HG03175 (cell line): ENCODE data around the gene HEXD.
"Not testable (repeated sequence)": the region's sequence is repeated elsewhere in the genome, so short reads cannot be mapped to it uniquely, and the experiment has no call there.

ENCODE experiments used
- ATAC-seq: cut with Tn5 transposase; IDR thresholded peaks from one replicate; pipeline ENCODE4 v1.9.1; 2021; ENCODE audit warnings: mild to moderate bottlenecking, moderate library complexity; ENCODE audit not compliant: unreplicated experiment

The HEXD gene

DNA sequence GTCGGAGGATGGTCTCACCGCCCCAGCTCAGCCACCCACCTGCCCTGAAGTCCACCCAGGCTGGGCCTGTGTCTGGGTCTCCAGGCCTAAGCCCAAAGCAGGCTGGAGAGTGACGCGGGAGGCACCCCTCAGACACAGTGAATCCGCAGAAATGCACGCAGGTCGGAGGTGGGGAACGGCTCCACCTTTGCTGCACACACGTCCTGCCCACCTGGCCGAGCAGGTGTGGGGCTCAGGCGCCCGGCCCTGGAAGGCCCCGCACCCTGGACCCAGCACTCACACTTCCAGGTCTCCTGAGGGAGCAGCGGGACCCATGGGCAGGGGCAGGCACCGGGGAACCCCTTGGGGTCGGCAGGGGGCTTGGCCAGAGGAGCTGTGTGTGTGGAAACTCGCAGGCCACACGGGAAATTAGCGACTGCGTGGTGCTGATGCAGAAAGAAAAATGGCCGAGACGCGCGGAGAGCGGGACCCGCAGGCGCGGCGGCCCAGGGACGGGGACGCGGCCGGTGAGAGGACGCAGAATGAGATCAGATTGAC lies 21.8 kb downstream of the HEXD start:
- ATAC-seq: no peak

DNA sequence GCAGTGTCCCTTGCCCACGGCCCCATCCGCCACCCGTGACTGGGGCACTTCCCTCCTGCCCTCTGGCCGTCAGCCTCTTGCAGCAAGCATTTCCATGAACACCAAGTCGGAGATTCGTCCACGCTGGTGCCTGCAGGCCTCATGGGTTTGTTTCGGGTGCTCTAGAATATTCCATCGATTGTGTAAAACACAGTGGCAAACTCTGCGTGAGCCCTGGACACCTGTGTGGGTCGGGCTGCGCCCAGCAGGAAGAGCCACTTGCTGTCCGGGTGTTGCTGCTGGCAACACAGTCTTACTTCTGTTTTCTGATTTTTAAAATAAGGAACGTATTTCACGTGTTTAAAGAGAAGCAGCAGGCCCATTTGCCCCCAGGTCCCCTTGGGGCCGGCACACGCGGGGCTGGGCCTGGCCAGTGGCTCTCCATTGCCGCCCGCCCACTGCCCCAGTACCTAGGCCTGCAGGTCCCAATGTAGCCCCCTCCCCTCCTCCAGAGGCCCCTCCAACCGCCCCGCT lies 22.4 kb downstream of the HEXD start:
- no peak for ATAC-seq

DNA sequence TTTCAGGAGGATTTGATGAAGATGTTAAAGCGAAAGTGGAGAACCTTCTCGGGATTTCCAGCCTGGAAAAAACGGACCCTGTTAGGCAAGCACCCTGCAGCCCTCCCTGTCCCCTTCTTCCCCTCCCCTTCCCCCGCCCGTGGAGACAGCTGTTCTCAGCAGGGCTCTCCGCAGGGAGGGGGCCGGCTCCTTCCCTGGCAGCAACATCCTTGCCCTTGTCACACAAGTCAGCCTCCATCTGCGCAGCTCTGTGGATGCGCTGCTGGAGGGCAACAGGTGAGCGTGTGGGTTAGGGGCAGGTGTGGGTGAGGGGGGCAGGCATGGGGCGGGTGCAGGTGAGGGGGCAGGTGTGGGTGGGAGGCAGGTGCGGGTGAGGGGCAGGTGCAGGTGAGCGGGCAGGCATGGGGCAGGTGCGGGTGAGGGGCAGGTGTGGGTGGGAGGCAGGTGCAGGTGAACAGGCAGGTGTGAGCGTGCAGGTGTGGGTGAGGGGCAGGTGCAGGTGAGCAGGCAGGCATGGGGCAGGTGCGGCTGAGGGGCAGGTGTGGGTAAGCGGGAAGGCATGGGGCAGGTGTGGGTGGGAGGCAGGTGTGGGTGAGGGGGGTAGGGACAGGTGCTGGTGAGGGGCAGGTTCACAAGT lies 23.0 kb downstream of the HEXD start:
- no peak for ATAC-seq

DNA sequence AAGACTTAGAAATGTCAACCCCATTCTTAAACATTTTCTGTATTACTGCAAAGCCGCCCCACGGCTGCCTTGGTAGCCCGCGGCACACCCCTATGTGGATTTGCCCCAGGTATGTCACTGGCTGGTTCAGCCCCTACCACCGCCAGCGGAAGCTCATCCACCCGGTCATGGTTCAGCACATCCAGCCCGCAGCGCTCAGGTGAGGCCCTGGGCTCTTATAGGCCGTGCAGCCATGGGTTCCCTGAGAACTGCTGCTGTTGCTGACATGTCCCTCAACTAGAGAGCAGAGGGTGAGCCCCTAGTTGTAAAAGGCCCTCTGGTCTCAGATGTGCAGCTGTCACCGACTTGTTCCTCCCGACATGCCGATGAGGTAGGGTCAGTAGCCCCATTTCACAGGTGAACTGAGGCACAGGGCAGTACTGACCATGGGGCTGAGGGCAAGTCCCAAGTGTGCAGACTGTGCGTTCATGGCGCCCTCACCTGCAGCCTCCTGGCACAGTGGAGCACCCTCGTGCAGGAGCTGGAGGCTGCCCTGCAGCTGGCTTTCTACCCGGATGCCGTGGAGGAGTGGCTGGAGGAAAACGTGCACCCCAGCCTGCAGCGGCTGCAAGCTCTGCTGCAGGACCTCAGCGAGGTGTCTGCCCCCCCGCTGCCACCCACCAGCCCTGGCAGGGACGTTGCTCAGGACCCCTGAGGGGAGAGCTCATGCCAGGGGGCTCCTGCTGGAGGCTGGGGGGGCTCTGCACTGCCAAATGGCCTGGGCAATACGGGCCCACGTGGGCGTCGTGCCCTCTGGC lies 23.7 kb downstream of the HEXD start:
- no peak for ATAC-seq

DNA sequence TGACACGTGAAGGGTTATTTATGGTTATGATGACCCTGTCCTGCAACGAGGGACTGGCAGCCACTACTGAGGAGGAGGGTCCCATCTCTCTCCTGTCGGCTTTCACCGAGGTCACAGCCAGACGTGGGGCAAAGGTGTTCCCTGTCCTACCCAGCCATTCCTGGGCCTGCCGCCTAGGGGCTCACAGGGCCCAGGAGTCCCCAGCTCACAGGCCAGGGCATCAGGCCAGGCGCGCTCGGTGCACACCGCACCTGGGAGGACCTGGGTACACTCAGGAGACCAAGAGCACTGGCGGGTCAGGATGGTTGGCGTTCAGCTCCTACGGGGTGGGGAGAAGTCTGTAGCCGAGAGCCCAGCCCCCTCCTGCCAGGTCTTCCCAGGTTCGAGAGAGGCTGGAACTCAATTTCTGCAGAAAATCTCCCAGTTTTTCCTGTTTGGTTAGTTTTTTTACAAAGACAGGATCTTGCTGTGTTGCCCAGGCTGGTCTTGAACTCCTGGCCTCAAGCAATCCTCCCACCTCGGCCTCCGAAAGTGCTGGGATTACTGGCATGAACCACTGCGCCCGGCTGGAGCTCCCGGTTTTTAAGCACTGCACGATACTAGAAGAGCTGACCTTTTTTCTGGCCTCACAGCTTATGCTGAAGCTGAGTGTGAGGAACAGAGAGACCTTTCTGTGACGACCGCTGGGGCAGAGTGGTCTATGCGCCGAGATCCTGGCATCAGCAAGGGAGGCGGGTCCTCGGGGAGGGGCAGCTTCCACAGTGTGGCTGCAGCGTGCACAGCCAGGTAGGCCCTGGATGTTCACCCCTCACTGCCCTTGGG lies 24.7 kb downstream of the HEXD start:
- no peak for ATAC-seq

DNA sequence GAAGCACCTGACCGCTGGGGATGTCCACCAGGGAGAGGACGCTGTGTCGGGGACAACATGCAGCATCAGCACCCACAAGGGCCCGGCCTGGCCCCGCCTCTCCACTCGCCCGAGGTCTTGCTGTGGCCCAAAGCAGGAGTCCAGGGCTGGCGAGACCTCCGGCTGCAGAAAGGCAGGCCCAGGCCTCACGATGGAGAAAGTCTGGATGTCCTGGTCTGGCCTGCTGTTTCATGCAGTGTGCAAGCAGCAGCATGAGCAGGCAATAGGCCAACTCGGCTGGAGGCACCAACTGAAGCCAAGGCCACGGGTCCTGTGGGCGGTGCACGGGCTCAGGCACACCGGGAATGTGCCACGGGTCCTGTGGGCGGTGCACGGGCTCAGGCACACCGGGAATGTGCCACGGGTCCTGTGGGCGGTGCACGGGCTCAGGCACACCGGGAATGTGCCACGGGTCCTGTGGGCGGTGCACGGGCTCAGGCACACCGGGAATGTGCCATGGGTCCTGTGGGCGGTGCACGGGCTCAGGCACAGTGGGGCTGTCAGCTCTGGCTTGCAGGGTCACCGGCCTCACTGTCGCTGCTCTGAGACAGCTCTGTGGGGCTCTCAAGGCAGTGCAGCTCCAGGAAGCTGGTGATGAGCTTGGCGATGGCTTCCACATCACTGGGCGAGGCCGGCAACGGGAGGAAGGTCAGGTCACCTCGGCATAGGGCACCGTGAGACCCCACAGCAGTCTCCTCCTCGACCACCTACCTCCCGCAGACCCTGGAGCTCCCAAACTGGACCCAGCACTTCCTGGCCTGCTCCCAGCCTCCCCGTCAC lies 25.5 kb downstream of the HEXD start:
- no peak for ATAC-seq

DNA sequence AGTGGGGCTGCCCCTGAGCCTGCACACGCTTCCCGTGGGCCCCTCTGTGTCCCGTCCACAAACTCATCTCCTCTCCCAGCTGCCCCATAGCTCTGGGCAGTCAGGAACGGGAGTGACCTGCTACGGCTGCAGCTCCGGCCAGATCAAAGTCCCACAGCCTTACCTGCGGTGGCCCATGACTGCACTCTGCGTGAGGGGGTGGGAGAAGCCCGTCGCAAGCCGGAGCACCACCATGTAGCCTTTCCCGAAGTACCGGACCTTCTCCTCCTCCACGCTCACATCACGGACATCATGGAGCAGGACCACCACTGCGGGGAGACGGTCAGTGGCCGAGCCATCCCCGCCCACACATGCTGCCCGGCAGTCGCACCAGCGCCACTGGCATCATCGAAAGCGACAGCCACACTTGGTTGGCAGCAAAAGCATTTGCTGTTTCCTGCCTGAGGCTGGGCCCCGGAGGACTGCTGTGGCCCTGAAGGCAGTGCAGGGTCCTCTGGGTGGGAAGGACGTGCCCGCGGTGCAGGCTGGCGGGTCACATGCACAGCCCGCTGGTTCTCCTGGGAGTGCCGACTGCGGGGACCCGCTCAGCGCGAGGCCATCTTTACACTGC lies 26.2 kb downstream of the HEXD start:
- no peak for ATAC-seq

DNA sequence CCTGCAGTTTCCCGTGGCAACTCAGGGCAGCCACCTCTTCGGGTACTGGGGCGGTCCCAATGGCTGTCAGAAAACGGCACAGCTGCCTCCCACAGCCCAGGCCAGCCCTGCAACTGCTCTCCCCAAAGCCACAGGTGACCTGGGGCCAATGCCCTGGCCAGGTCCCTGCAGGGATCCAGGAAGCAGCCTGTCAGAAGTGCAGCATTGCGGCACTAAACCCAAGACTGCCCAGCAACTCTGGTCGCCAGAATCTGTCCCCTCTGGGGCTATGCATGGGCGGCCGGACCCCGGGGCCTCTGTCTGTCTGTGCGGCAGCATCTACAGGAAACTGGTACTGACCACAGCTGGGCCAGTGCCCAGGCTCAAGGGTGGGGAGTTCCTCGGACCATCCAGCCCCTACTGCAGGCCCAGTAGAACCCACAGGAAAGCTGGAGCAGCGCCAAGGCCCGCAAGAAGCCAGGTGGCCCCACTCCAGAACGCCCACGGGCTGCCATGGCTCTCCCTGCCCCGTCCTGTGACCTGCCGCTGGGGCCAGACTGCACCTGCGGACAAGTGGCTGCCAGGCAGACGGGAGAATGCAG lies 26.9 kb downstream of the HEXD start:
- ATAC-seq: no peak

DNA sequence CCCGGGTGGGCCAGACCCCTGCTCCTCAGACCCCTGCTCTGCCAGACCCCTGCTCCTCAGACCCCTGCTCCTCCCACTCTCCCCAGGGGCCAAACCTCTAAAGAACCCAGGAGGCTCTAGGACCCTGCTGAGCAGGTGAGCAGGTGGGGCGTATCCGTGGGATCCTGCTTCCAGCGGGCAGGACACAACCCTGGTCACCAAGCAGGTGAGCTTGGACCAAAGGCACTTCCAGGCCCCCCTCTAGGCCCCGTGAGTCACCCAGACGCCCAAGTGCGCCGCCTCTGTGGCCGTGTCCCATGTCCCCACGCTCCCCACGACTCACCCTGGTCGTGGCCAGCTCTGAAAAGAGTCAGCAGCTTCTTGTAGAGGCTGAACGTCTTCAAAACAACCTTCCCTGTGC lies 27.4 kb downstream of the HEXD start:
- no peak for ATAC-seq

DNA sequence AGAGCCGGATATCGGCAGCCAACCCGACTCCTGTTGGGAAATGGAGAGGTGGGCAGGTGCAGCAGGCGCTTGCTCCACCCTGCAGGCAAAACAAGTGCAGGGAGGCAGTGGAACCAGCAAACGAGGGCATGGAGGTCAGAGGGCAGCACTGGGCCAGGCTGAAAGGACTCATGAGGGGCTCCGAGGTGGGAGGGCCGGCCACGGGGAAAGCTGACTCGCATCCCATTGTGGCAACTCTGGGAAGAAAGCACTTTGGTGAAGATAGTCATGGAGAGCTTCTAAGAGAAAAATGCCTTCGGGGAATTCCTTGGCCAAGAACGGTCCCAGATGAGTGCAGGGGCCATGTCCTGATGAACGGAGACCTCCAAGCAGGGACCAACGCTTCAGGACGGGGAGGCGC lies 28.0 kb downstream of the HEXD start:
- no peak for ATAC-seq

DNA sequence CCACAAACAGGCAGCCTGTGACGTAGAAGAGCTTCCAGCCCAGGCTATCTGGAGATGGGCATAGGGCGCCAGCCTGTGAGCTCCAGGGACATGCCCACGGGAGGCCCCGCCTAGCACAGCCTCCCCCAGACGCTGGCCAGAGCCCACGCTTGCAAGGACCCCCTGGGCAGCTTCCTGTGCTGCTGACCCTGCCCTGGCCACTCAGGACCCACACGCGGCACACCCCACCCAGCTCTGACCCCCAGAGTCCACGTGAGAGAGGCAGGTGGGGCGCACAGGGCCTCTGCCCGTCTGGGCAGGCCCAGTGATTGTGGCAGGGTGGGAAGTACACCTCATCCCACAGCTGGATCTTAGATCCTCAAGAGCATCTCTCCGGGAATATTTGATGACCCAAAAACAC lies 28.5 kb downstream of the HEXD start:
- ATAC-seq: no peak

DNA sequence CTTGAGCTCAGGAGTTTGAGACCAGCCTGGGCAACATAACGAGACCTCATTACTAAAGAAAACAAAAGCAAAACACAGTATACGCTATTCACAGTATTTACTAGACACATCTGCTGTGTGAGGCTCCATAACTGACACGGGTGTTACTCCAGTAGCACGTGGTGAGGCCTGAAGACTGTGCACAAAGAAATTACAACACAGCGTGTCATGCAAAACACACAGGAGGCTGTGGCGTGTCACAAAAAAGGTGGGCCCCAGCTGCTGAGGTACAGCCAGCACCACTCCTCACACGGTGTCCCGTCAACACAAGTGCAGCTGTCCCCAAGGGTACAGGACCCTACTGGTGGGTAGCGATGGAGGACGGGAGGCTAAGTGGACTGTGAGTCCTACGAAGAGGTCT lies 29.7 kb downstream of the HEXD start:
- no peak for ATAC-seq

DNA sequence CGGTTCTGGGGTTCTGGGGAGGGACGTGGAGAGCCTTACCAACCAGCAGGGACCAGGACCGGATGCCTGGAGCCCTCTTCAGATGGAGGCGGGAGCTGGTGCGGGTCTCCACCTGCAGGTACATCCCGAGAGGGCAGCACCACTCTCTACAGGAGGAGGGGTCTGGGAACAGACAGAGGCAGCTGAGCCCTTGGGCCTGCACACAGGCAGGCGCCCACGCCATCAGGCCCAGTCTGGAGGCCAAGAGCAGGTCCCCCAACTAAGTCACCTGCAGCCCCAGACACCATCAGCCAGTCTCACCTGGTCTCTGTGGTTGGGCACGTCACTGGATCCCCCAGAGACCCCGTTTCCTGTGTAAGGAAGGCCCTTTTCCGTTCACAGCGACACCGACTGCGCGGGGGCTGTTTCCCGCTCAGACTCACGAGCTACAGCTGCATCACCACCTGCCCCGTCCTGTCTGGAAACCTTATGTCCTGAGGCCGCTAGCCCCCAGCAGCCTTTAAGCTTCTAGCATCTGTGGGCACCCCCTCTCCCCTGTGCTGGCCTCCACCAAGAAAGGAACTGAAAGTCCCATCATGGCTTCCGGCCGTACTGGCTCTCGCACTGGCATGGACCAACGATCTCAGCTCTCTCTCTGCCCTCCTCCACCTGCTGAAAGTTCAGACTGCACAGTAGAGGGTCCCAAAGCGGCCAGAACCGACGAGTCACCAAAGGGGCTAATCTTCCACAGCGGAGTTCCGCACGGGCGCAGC lies 31.2 kb downstream of the HEXD start:
- peak; percentile 64 for ATAC-seq

DNA sequence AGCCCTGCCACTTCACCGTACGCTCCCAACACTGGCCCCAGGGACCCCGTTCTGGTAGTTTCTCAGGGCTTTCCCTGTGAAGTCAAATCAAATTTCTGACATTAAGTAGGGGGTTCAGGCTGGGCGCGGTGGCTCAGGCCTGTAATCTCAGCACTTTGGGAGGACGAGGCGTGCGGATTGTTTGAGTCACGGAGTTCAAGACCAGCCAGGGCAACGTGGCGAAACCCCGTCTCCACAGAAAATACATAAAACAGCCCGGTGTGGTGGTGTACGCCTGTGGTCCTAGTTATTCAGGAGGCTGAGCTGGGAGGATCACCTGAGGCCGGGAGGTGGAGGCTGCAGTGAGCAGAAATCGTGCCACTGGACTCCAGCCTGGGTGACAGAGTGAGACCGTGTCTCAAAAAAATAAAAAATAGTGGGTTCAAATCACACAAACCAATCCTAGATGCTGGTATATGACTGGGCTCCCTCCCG lies 31.8 kb downstream of the HEXD start:
- peak; percentile 1 for ATAC-seq

DNA sequence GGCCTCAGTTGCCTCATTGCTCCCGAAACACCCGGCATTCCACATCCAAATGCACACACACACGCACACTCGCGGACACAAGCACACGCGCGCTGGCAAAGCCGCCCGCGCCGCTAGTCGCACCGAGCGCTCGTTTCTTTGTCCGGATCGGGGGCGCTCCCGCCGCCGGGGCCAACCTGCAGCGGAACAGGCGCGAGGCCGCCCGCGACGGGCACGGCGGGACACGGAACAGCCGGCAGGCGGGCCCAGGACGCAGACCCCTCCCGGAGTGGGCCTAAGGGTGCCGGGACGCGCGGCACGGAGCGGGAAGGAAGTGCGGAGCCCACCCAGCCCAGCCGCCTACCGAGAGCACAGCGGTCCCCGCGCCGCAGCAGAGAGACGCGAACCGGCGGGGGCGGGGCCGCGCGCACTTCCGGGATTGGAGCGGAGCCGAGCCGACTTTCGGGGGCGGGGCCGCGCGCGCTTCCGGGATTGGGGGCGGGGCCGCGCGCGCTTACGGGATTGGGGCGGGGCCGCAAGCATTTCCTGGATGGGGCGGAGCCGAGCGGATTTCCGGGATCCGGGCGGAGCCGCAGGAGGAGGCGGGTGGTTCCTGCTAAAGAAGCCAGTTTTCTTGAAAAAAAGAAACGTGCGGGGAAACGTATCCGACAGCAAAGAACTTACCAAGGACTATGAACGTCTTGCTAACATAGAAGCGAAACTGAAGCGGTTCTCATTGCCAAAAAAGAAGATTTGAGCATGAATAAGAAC lies 32.4 kb downstream of the HEXD start, which contains the start of gene CYBC1:
CYBC1 (minus strand) TSS at position 396 of the 750 bp plus-strand sequence. CDS start 1,498 bp downstream, outside the sequence.
- ATAC-seq: peak; percentile 53

DNA sequence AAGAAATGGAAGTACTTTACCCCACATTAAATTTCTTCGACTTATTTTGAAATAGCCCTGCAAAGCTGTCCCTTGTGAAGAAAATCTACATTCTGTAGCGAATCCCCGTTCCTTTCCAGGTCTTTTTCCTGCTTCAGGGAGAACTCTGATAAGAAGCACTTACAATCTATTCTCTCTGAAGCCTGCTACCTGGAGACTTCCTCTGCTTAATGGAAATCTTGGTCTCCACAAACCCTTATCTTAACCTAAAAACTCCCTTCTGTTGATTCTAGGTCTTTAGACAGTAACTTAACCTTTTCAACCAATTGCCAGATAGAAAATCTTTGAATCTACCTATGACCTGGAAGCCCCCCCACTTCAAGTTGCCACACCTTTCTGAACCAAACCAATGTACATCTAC lies 34.0 kb downstream of the HEXD start:
- ATAC-seq: no peak

DNA sequence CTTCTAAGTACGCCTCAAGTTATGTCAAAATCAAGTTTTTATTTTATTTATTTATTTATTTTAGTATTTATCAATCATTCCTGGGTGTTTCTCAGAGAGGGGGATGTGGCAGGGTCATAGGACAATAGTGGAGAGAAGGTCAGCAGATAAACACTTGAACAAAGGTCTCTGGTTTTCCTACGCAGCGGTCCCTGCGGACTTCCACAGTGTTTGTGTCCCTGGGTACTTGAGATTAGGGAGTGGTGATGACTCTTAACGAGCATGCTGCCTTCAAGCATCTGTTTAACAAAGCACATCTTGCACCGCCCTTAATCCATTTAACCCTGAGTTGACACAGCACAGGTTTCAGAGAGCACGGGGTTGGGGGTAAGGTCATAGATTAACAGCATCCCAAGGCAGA lies 35.0 kb downstream of the HEXD start:
- ATAC-seq: not testable (repeated sequence)

DNA sequence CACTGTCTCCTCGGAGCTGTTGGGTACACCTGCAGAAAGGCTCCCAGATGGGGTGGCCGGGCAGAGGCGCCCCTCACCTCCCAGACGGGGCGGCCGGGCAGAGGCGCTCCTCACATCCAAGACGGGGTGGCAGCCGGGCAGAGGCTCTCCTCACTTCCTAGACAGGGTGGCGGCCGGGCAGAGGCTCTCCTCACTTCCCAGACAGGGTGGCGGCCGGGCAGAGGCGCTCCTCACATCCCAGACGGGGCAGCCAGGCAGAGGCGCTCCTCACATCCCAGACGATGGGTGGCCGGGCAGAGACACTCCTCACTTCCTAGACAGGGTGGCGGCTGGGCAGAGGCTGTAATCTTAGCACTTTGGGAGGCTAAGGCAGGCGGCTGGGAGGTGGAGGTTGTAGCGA lies 35.6 kb downstream of the HEXD start:
- not testable (repeated sequence) for ATAC-seq
